Astrocyte of the cerebellum (primary cell): ENCODE data around the gene NEUROD6.
A peak's percentile ranks its signal among the peaks of the same experiment; 100 is the strongest.

Experiments
- DNase-seq: peaks from one replicate; pipeline ENCODE4 v3.0.0-alpha.2; 2011; ENCODE audit warnings: low read depth
- H3K4me3 ChIP-seq: 2 replicates; pipeline ENCODE4 v1.5.1; 2011; ENCODE audit warnings: mild to moderate bottlenecking, low read depth, low read length, moderate library complexity
- CTCF ChIP-seq: IDR thresholded peaks from 2 replicates; pipeline ENCODE4 v1.5.1; 2012; ENCODE audit warnings: low read length, low read depth, moderate library complexity, mild to moderate bottlenecking; ENCODE audit errors: missing control alignments
- in situ Hi-C: cut with HindIII; loops from 2 replicates; pipeline ENCODE4 v1.10.0; 2017; ENCODE audit warnings: low sequenced_read_pairs

Gene NEUROD6

DNA sequence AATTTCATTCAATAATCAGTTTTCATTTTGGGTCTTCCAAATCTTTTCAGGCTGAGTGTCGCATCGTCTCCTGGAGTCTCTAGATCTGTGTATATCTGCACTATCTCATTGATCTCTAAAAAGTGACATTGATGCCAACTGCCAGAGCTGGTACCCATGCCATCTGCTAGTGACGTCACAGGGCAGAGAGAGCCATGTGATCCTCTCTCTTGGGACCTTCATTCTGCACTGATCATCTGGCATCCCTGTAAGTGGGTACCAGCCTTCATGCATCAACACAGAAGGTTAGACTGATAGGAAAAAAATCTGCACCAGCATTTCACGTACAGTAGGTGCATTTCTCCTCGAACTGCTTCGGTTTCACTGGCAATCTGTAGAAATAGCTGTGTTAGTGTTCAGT is at the start of gene NEUROD6:
Gene NEUROD6 (minus strand): TSS at position 124 of the 400 bp plus-strand sequence. CDS start 1,458 bp downstream, outside the sequence.
- no peak within 1 kb of the TSS for H3K4me3 ChIP-seq
- no peak for DNase-seq
- in situ Hi-C loops, result no loop called here
- no peak for TF ChIP-seq CTCF

- in situ Hi-C loops, result no loop called here
- no peak for TF ChIP-seq CTCF
- no peak for DNase-seq
Observed at GRCh38 chr7:31384466-31384865, 43.9 kb upstream of the NEUROD6 start.

GRCh38 chr7:31382722-31383121 is 42.2 kb upstream of the NEUROD6 start:
- in situ Hi-C loops, result no loop called here
- DNase-seq, result no peak
- TF ChIP-seq CTCF, result no peak
- no peak overlapping the region for H3K4me3 ChIP-seq

More at GRCh38 chr7:31384466-31384865, 43.9 kb upstream of the NEUROD6 start:
- H3K4me3 ChIP-seq, result no peak overlapping the region

- TF ChIP-seq CTCF, result peak; percentile 84
- in situ Hi-C loops, result no loop called here
- peak; percentile 31 for DNase-seq
- H3K4me3 ChIP-seq, result no peak overlapping the region
Observed at GRCh38 chr7:31373337-31374289, 33.1 kb upstream of the NEUROD6 start.

DNA sequence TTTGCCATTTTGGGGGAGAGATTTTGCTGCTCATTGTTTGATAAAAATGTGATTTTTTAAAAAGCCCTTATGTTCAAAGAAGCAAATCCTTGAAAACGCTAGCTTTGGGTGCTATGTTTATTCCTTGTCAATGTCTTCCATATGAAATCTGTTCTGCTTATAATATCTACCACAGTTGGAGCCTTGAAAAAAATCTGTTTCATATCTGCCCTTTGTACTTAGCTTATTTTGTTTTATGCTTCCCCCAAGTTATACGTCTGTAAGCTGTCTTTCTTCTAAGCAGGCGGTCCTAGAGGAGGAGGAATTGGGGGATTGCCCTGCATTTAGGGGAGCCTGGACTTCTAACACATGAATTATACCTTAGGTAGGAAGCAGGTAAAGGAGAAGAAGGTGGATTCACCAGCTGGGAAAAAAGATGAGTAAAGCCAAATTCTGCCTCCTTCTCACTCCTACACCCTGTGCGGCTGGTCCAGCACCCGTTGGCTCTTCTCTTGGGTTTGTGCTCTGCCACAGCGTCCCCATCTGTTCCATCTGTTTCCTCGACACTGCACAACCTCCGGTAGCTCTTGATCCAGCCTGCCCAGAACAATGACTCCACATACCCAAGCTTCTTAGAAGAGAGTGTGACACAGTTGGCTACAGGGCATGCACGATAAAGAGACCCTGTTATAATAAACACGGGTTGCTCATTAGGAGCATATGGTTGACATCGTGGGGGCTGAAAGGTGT is 31.9 kb upstream of the NEUROD6 start:
- no peak for TF ChIP-seq CTCF
- no peak overlapping the region for H3K4me3 ChIP-seq
- in situ Hi-C loops, result no loop called here
- DNase-seq, result no peak

GRCh38 chr7:31371621-31372020 is 31.1 kb upstream of the NEUROD6 start:
- H3K4me3 ChIP-seq, result no peak overlapping the region
- in situ Hi-C loops, result no loop called here
- no peak for TF ChIP-seq CTCF
- DNase-seq, result no peak
